GM23338 (cell line): ENCODE results near the gene POFUT2. TPM values are rescaled to one million over a fixed set of nuclear protein-coding genes. Genes with fewer than 3 reads are reported as not detected.

ENCODE experiments used
- ATAC-seq: fragments of 200-7000 bp; cut with Tn5 transposase; 3 replicates; pipeline ENCODE4 v1.9.1; 2020
- DNase-seq: peaks from one replicate; pipeline ENCODE4 v3.0.0-alpha.2; 2015; ENCODE audit warnings: low spot score
- H2AFZ ChIP-seq: fragments of 200-600 bp; sonication (generic); 2 replicates; pipeline ENCODE4 v1.8.0; 2016; ENCODE audit warnings: antibody characterized with exemption, mild to moderate bottlenecking, moderate library complexity
- H3F3A ChIP-seq: fragments of 200-600 bp; sonication (generic); replicated peaks from 2 replicates; pipeline ENCODE4 v1.8.0; 2017; ENCODE audit warnings: antibody characterized with exemption, mixed run types, low read depth
- H3K27ac ChIP-seq: fragments of 200-600 bp; sonication (generic); 2 replicates; pipeline ENCODE4 v1.6.1; 2016; ENCODE audit warnings: low read depth
- H3K27me3 ChIP-seq: fragments of 200-600 bp; sonication (generic); 2 replicates; pipeline ENCODE4 v1.8.0; 2016; ENCODE audit warnings: mild to moderate bottlenecking, mixed run types, moderate library complexity; ENCODE audit not compliant: insufficient read depth
- H3K36me3 ChIP-seq: fragments of 200-600 bp; sonication (generic); 2 replicates; pipeline ENCODE4 v1.8.0; 2016; ENCODE audit warnings: mild to moderate bottlenecking; ENCODE audit not compliant: insufficient read depth
- H3K4me1 ChIP-seq: fragments of 200-600 bp; sonication (generic); 2 replicates; pipeline ENCODE4 v1.8.0; 2016; ENCODE audit warnings: mild to moderate bottlenecking, moderate library complexity; ENCODE audit not compliant: insufficient read depth
- H3K4me2 ChIP-seq: fragments of 200-600 bp; sonication (generic); 2 replicates; pipeline ENCODE4 v1.7.1; 2017; ENCODE audit warnings: mixed run types
- H3K4me3 ChIP-seq: fragments of 200-600 bp; sonication (generic); 2 replicates; pipeline ENCODE4 v1.6.1; 2016; ENCODE audit warnings: mixed run types
- H3K79me2 ChIP-seq: fragments of 200-600 bp; sonication (generic); replicated peaks from 2 replicates; pipeline ENCODE4 v1.8.0; 2017; ENCODE audit warnings: mild to moderate bottlenecking; ENCODE audit not compliant: insufficient read depth
- H3K9me2 ChIP-seq: fragments of 200-600 bp; sonication (generic); 2 replicates; pipeline ENCODE4 v1.8.0; 2017; ENCODE audit not compliant: insufficient read depth
- H4K20me1 ChIP-seq: fragments of 200-600 bp; sonication (generic); replicated peaks from 2 replicates; pipeline ENCODE4 v1.8.0; 2017; ENCODE audit warnings: mild to moderate bottlenecking; ENCODE audit not compliant: insufficient read depth
- H3K27ac Mint-ChIP-seq: 2 replicates; pipeline ENCODE4 v1.8.0; 2020; ENCODE audit warnings: inconsistent platforms, mild to moderate bottlenecking, moderate library complexity, mixed read lengths
- H3K27me3 Mint-ChIP-seq: 3 replicates; pipeline ENCODE4 v1.8.0; 2022; ENCODE audit warnings: low read depth, mild to moderate bottlenecking, moderate library complexity, mixed read lengths, inconsistent platforms; ENCODE audit not compliant: insufficient read depth, poor library complexity
- H3K36me3 Mint-ChIP-seq: 3 replicates; pipeline ENCODE4 v1.8.0; 2021; ENCODE audit warnings: low read depth, mild to moderate bottlenecking, inconsistent platforms, moderate library complexity, mixed read lengths
- H3K4me1 Mint-ChIP-seq: 3 replicates; pipeline ENCODE4 v1.8.0; 2020; ENCODE audit warnings: mild to moderate bottlenecking, inconsistent platforms, mixed read lengths
- H3K4me3 Mint-ChIP-seq: 3 replicates; pipeline ENCODE4 v1.8.0; 2021; ENCODE audit warnings: moderate library complexity, mild to moderate bottlenecking, inconsistent platforms, mixed read lengths
- H3K9me3 Mint-ChIP-seq: 3 replicates; pipeline ENCODE4 v1.8.0; 2020; ENCODE audit warnings: moderate library complexity, mild to moderate bottlenecking, inconsistent platforms, mixed read lengths
- CREB1 ChIP-seq: fragments of 250-450 bp; sonication (Bioruptor Pico); IDR thresholded peaks from 2 replicates; pipeline ENCODE4 v1.5.0; 2020; ENCODE audit warnings: low read depth, mild to moderate bottlenecking, moderate library complexity
- CTCF ChIP-seq, 2 experiments: fragments of 200-600 bp in 1 of 2; sonication (generic) in 1 of 2; conservative IDR thresholded peaks; 2 replicates each; pipeline versions ENCODE4 v1.5.1 to v1.6.1; 2016 to 2017; ENCODE audit warnings: antibody characterized with exemption in 2 of 2, low read depth in 2 of 2, mild to moderate bottlenecking in 2 of 2, moderate library complexity in 1 of 2
- EZH2 ChIP-seq: fragments of 200-600 bp; sonication (generic); IDR thresholded peaks from one replicate; pipeline ENCODE4 v1.8.0; 2017; ENCODE audit warnings: antibody characterized with exemption, mild to moderate bottlenecking, low read depth; ENCODE audit not compliant: unreplicated experiment
- EZH2phosphoT487 ChIP-seq: fragments of 200-600 bp; sonication (generic); IDR thresholded peaks from one replicate; pipeline ENCODE4 v1.8.1; 2018; ENCODE audit warnings: antibody characterized with exemption; ENCODE audit not compliant: unreplicated experiment
- JUNB ChIP-seq: IDR thresholded peaks from one replicate; pipeline ENCODE4 v1.6.1; 2016; ENCODE audit warnings: antibody characterized with exemption; ENCODE audit not compliant: unreplicated experiment
- POLR2AphosphoS5 ChIP-seq: IDR thresholded peaks from 2 replicates; pipeline ENCODE4 v1.6.1; 2016; ENCODE audit warnings: antibody characterized with exemption, low read depth
- STAT1 ChIP-seq: IDR thresholded peaks from one replicate; pipeline ENCODE4 v1.6.1; 2016; ENCODE audit warnings: antibody characterized with exemption; ENCODE audit not compliant: unreplicated experiment
- polyA plus RNA-seq: library from polyadenylated mRNA; unstranded; fragments of >200 nt; fragmentation: Nextera tagmentation; extraction: Ambion mirVana; gene quantifications from 2 replicates; pipeline ENCODE4 v1.2.1, GENCODE V29; 2016
- total RNA-seq: library from RNA; depleted of rRNA; stranded (reverse); fragments of >200 nt; shearing (Covaris generic); gene quantifications from 2 replicates; pipeline ENCODE4 v1.2.3, GENCODE V29; 2014
- TF ChIP-seq, protein P1 (sequence below): IDR thresholded peaks from one replicate; pipeline ENCODE4 v1.6.1; 2018; ENCODE audit warnings: antibody characterized with exemption; ENCODE audit not compliant: unreplicated experiment
- TF ChIP-seq, protein P2 (sequence below): IDR thresholded peaks from 2 replicates; pipeline ENCODE4 v1.6.1; 2016; ENCODE audit warnings: antibody characterized with exemption

The POFUT2 gene
- total and polyA plus RNA-seq, 2 experiments from 2014 or later = 12.1 to 34.5 TPM

DNA sequence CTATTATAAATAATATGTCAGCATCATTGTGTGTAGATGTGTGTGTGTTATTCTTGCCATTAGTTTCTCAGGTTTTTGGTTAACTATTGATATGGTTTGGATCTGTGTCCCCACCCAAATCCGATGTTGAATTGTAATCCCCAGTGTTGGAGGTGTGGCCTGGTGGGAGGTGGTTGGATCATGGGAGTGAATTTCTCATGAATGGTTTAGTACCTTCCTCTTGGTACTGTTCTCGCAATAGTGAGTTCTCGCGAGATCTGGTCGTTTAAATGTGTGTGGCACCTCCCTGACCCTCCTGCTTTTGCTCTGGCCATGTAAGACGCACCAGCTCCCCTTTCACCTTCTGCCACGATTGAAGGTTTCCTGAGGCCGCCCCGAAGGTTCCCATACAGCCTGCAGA, 9.6 kb upstream of the POFUT2 start (continued):
- TF ChIP-seq STAT1 = no peak
- TF ChIP-seq EZH2 = no peak

DNA sequence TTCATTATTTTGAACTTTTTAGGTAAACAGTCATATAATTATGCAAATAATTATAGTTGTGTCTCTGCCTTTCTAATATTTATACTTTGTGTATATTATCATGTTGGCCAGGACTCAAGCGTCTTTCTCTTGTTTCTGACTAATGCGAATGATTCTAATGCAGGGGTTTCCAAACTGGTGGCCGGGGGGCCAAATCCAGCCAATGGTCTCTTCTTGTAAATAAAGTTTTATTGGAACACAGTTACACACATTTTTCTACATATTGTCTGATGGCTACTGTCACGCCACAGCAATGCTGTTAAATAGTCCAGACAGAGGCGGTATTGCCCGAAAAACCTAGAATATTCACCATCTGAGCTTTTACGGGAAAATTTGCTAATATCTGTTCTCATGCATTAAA, 8.9 kb upstream of the POFUT2 start:
- Histone ChIP-seq H3K4me2 (no peak overlapping the region), H3K36me3 (no peaks in the 10 kb centered on the region), H3F3A (no peaks in the 10 kb centered on the region; the same call in 1 of the 2 replicates), H4K20me1 (no peaks in the 10 kb centered on the region; the same call in 1 of the 2 replicates), H3K79me2 (peaks cover 23% of the 10 kb centered on the region), H3K9me2 (no peaks in the 10 kb centered on the region), H3K4me3 (no peak overlapping the region), H3K4me1 (no peaks in the 10 kb centered on the region), H3K27me3 (no peaks in the 10 kb centered on the region), H3K27ac (no peak overlapping the region), H2AFZ (no peak overlapping the region)
- no peak overlapping the region for H3K27ac Mint-ChIP-seq
- no peak for DNase-seq
- no peak overlapping the region for H3K4me3 Mint-ChIP-seq
- H3K9me3 Mint-ChIP-seq = no peaks in the 10 kb centered on the region
- no peak for ATAC-seq
- TF ChIP-seq EZH2 (no peak), JUNB (no peak), CREB1 (no peak)
- peaks cover 33% of the 10 kb centered on the region for H3K4me1 Mint-ChIP-seq
- H3K36me3 Mint-ChIP-seq = no peaks in the 10 kb centered on the region; the same call in 2 of the 3 replicates
- peaks cover 8% of the 10 kb centered on the region for H3K27me3 Mint-ChIP-seq

- H3K9me2 ChIP-seq = no peaks in the 10 kb centered on the region
- H3K27ac ChIP-seq = no peak overlapping the region
- DNase-seq (no peak), ATAC-seq (no peak)
- no peak overlapping the region; the same call in 1 of the 2 replicates for H3K27ac Mint-ChIP-seq
- H2AFZ ChIP-seq = no peak overlapping the region
- H3F3A ChIP-seq = no peaks in the 10 kb centered on the region; the same call in 1 of the 2 replicates
- H3K36me3 Mint-ChIP-seq = peaks cover 3% of the 10 kb centered on the region; the same call in 2 of the 3 replicates
- no peaks in the 10 kb centered on the region for H3K27me3 ChIP-seq
- no peak overlapping the region; the same call in 2 of the 3 replicates for H3K4me3 Mint-ChIP-seq
- H3K4me3 ChIP-seq = no peak overlapping the region
- H3K27me3 Mint-ChIP-seq = peaks cover 8% of the 10 kb centered on the region
- H3K4me1 ChIP-seq = no peaks in the 10 kb centered on the region
- peaks cover 33% of the 10 kb centered on the region for H3K4me1 Mint-ChIP-seq
- H3K9me3 Mint-ChIP-seq = no peaks in the 10 kb centered on the region; the same call in 2 of the 3 replicates
- H3K36me3 ChIP-seq = no peaks in the 10 kb centered on the region
- no peaks in the 10 kb centered on the region; the same call in 1 of the 2 replicates for H4K20me1 ChIP-seq
- H3K79me2 ChIP-seq = peaks cover 23% of the 10 kb centered on the region
- H3K4me2 ChIP-seq = no peak overlapping the region
- no peak for TF ChIP-seq CTCF (conservative IDR thresholded peaks at IDR 0.05; ENCODE audit: low read depth in 2 of 2)
- TF ChIP-seq POLR2AphosphoS5 = no peak
- TF ChIP-seq EZH2phosphoT487 = no peak
- TF ChIP-seq, protein P1, sequence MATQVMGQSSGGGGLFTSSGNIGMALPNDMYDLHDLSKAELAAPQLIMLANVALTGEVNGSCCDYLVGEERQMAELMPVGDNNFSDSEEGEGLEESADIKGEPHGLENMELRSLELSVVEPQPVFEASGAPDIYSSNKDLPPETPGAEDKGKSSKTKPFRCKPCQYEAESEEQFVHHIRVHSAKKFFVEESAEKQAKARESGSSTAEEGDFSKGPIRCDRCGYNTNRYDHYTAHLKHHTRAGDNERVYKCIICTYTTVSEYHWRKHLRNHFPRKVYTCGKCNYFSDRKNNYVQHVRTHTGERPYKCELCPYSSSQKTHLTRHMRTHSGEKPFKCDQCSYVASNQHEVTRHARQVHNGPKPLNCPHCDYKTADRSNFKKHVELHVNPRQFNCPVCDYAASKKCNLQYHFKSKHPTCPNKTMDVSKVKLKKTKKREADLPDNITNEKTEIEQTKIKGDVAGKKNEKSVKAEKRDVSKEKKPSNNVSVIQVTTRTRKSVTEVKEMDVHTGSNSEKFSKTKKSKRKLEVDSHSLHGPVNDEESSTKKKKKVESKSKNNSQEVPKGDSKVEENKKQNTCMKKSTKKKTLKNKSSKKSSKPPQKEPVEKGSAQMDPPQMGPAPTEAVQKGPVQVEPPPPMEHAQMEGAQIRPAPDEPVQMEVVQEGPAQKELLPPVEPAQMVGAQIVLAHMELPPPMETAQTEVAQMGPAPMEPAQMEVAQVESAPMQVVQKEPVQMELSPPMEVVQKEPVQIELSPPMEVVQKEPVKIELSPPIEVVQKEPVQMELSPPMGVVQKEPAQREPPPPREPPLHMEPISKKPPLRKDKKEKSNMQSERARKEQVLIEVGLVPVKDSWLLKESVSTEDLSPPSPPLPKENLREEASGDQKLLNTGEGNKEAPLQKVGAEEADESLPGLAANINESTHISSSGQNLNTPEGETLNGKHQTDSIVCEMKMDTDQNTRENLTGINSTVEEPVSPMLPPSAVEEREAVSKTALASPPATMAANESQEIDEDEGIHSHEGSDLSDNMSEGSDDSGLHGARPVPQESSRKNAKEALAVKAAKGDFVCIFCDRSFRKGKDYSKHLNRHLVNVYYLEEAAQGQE = no peak
- TF ChIP-seq, protein P2, sequence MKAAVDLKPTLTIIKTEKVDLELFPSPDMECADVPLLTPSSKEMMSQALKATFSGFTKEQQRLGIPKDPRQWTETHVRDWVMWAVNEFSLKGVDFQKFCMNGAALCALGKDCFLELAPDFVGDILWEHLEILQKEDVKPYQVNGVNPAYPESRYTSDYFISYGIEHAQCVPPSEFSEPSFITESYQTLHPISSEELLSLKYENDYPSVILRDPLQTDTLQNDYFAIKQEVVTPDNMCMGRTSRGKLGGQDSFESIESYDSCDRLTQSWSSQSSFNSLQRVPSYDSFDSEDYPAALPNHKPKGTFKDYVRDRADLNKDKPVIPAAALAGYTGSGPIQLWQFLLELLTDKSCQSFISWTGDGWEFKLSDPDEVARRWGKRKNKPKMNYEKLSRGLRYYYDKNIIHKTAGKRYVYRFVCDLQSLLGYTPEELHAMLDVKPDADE = no peak
- no peak for TF ChIP-seq JUNB
- TF ChIP-seq EZH2 = no peak
- no peak for TF ChIP-seq CREB1
- TF ChIP-seq STAT1 = no peak
These were observed 8.1 kb upstream of the POFUT2 start for GRCh38 chr21:45295576-45296365.
